HFF-Myc (cell line): ENCODE data around the gene CLASP1.
"Not testable (repeated sequence)": the region's sequence is repeated elsewhere in the genome, so short reads cannot be mapped to it uniquely, and the experiment has no call there.

ENCODE experiments used
- DNase-seq: peaks from one replicate; pipeline ENCODE4 v3.0.0-alpha.2; 2011; ENCODE audit warnings: low read depth; ENCODE audit errors: extremely low read depth
- H3K4me3 ChIP-seq: replicated peaks from 2 replicates; pipeline ENCODE4 v1.5.1; 2011; ENCODE audit warnings: low read depth, mild to moderate bottlenecking, control low read depth, low read length
- CTCF ChIP-seq: IDR thresholded peaks from 2 replicates; pipeline ENCODE4 v1.5.1; 2012; ENCODE audit warnings: mild to moderate bottlenecking, low read depth, low read length, control low read depth; ENCODE audit errors: missing control alignments

Gene CLASP1

GRCh38 chr2:121570036-121570666 is 79.1 kb downstream of the CLASP1 start:
- no peak for DNase-seq
- no peak for TF ChIP-seq CTCF
- no peak overlapping the region for H3K4me3 ChIP-seq

DNA sequence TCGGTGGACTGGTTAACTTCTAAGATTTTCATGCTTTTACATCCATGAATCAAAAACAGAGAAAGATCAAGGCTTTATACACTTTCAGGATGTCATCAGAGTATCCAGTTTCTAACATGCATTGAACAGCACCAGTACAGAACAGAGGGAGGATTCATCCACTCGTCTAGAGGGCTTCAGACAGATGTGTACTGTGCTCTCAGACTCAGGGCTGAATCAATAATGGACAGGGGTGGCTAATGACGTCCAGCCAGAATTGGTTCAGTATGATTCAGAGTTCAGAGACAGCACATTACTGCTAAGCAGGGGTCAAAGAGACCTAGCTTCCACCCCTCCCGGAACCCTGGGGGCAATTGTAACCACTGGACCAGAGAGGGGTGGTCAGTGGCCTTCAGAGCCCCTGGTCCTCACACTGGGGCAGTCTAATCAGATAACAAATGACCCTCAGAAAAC is 81.3 kb downstream of the CLASP1 start:
- no peak overlapping the region for H3K4me3 ChIP-seq
- DNase-seq: no peak
- no peak for TF ChIP-seq CTCF

DNA sequence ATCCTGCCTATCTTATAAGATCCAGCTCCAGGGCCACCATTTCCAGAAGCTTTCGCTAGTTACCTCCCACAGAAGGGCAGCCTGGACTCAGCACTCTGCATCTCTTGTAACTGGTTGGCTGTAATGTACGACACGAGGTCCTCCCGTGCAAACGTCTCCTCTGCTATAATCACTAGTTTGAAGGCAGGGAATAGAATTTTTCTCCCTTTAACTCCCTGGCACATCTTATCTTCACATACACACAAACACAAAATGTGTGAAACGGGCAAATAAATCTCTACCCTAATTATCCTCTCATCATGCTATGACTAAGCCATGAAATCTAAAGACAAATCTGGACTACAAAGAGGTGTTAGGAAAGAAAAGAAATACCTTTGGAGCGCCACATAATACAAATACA is 81.8 kb downstream of the CLASP1 start:
- no peak overlapping the region for H3K4me3 ChIP-seq
- no peak for DNase-seq
- TF ChIP-seq CTCF: no peak

DNA sequence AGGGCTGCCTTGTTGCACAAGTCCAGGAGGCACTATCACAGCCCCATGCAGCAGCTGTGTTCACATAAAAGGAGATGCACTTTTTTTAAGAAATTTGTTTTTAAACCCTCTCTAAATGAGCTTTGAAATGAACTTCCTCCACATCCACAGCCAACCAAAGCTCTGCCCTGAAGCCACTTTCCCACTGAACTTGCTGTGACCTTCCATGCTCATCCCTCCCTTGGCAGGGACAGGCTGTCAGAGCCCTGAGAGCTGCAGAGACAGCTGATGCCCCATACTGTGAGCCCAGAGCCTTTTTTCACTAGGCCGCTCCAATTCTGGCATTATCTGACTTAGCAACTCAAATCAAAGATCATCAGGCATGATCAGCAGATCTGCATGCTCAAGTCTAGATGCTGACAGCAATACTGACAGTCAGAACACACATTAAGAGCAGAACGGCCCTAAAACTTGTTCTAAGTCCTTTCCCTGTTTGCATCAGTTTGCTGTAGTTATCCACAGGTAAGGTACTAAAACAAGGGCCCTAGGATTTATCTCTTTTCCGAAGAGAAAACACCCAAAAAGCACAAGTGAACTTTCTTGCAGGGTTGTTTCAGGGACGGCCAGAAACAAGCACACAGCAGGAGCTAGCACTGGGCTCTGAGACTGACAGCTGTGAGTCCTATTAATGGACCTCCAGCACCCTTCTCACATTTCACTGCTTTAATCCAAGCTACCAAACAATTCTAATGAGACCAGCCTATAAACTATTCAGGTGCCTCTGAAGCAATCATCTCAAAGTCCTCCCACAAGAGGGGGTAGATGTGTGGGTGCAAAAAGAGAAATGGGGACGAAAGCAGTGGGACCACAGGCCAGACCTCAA is 83.6 kb downstream of the CLASP1 start:
- no peak for TF ChIP-seq CTCF
- no peak for DNase-seq
- H3K4me3 ChIP-seq: no peak overlapping the region

DNA sequence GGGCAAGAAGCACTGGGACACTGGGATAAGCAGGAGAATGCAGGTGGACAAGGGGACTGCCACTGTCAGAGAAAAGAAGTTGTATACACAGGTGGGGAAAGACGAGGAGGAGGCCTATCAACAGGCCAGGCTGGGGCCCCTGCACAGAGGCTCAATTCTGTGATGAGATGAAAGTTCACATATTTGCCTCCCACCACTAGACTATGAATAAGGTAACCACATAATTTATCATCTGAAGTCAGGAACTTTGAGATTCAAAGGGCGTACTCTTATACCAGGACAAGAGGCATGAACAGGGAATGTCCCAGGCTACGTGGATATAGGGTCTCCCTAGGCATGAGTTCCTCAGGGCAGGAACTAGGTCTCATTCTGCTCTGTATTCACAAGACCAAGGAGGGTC is 84.4 kb downstream of the CLASP1 start:
- no peak for TF ChIP-seq CTCF
- no peak overlapping the region for H3K4me3 ChIP-seq
- no peak for DNase-seq

- H3K4me3 ChIP-seq: not testable (repeated sequence)
Measured at GRCh38 chr2:121563754-121564153, 85.5 kb downstream of the CLASP1 start.

More at GRCh38 chr2:121563754-121564153, 85.5 kb downstream of the CLASP1 start:
- not testable (repeated sequence) for DNase-seq
